ENCODE measurements around the gene GAK. TPM values are rescaled to one million over a fixed set of nuclear protein-coding genes. Genes with fewer than 3 reads are reported as not detected.

GAK gene
- total RNA-seq, 4 donors from 2014 or later: 64.8 to 73.9 (median 70.6) TPM

GRCh38 chr4:912548-913279, 19.4 kb downstream of the GAK start:
- 87% methylated on average over 19 of the region's 19 CpGs for WGBS
- no peak overlapping the region for H3K27ac ChIP-seq (replicated peaks in 1 of 4)
- H3K4me1 ChIP-seq: peaks cover 0 to 17% (median 7%) of the 10 kb centered on the region in 4 donors
- no peak overlapping the region for H3K4me3 ChIP-seq
- peaks cover 12 to 54% (median 48%) of the 10 kb centered on the region in 4 donors for H3K36me3 ChIP-seq
- DNase-seq (ENCODE audit: extremely low spot score): no peak
- intact Hi-C loops (cut with DNase I): no loop called here
- TF ChIP-seq EP300 (IDR thresholded peaks at IDR 0.05): no peak
- no peak for TF ChIP-seq POLR2A (IDR thresholded peaks at IDR 0.05; ENCODE audit: low read depth)
- TF ChIP-seq POLR2AphosphoS5 (IDR thresholded peaks at IDR 0.05): no peak
- no peak for TF ChIP-seq CTCF (IDR thresholded peaks at IDR 0.05)
- H3K9me3 ChIP-seq: no peaks in the 10 kb centered on the region
- H3K27me3 ChIP-seq: no peaks in the 10 kb centered on the region

GRCh38 chr4:911871-912490, 20.1 kb downstream of the GAK start:
- Histone ChIP-seq H3K27me3 (no peaks in the 10 kb centered on the region), H3K4me1 (peaks cover 0 to 17% (median 7%) of the 10 kb centered on the region in 4 donors), H3K27ac (replicated peaks in 1 of 4) (no peak overlapping the region), H3K4me3 (no peak overlapping the region), H3K36me3 (peaks cover 12 to 57% (median 51%) of the 10 kb centered on the region in 4 donors), H3K9me3 (no peaks in the 10 kb centered on the region)
- DNase-seq (ENCODE audit: extremely low spot score): no peak
- 89% methylated on average over 24 of the region's 29 CpGs for WGBS
- intact Hi-C loops (cut with DNase I): no loop called here
- no peak for TF ChIP-seq POLR2AphosphoS5 (IDR thresholded peaks at IDR 0.05)
- no peak for TF ChIP-seq POLR2A (IDR thresholded peaks at IDR 0.05; ENCODE audit: low read depth)
- no peak for TF ChIP-seq CTCF (IDR thresholded peaks at IDR 0.05)
- no peak for TF ChIP-seq EP300 (IDR thresholded peaks at IDR 0.05)

GRCh38 chr4:911221-911751, 20.8 kb downstream of the GAK start:
- Histone ChIP-seq H3K27me3 (no peaks in the 10 kb centered on the region), H3K36me3 (peaks cover 12 to 57% (median 51%) of the 10 kb centered on the region in 4 donors), H3K27ac (replicated peaks in 1 of 4) (no peak overlapping the region), H3K9me3 (no peaks in the 10 kb centered on the region), H3K4me1 (peaks cover 0 to 15% (median 5%) of the 10 kb centered on the region in 4 donors), H3K4me3 (no peak overlapping the region)
- 97% methylated on average over 23 of the region's 23 CpGs for WGBS
- intact Hi-C loops (cut with DNase I): no loop called here
- TF ChIP-seq POLR2A (IDR thresholded peaks at IDR 0.05; ENCODE audit: low read depth) (no peak), POLR2AphosphoS5 (IDR thresholded peaks at IDR 0.05) (no peak), CTCF (IDR thresholded peaks at IDR 0.05) (no peak), EP300 (IDR thresholded peaks at IDR 0.05) (no peak)
- no peak for DNase-seq (ENCODE audit: extremely low spot score)

- Histone ChIP-seq H3K4me3 (no peak overlapping the region), H3K4me1 (peaks cover 0 to 7% (median 3%) of the 10 kb centered on the region in 4 donors), H3K27me3 (no peaks in the 10 kb centered on the region), H3K27ac (replicated peaks in 1 of 4) (no peak overlapping the region), H3K36me3 (peaks cover 12 to 62% (median 53%) of the 10 kb centered on the region in 4 donors), H3K9me3 (no peaks in the 10 kb centered on the region)
- WGBS: 95% methylated on average over 17 of the region's 26 CpGs
- DNase-seq (ENCODE audit: extremely low spot score): no peak
- TF ChIP-seq EP300 (IDR thresholded peaks at IDR 0.05): no peak
- TF ChIP-seq POLR2A (IDR thresholded peaks at IDR 0.05; ENCODE audit: low read depth): no peak
- TF ChIP-seq POLR2AphosphoS5 (IDR thresholded peaks at IDR 0.05): no peak
- no peak for TF ChIP-seq CTCF (IDR thresholded peaks at IDR 0.05)
- intact Hi-C loops (cut with DNase I): no loop called here
Observed at GRCh38 chr4:910366-911091, 21.6 kb downstream of the GAK start.

Measured in esophagus muscularis mucosa (tissue), 4 donors.